GM23338 (cell line): Measurements from ENCODE around the gene MTMR6. TPM values are rescaled to one million over a fixed set of nuclear protein-coding genes. Genes with fewer than 3 reads are reported as not detected.

ENCODE experiments used
- ATAC-seq: fragments of 200-7000 bp; cut with Tn5 transposase; 3 replicates; pipeline ENCODE4 v1.9.1; 2020
- DNase-seq: peaks from one replicate; pipeline ENCODE4 v3.0.0-alpha.2; 2015; ENCODE audit warnings: low spot score
- H2AFZ ChIP-seq: fragments of 200-600 bp; sonication (generic); 2 replicates; pipeline ENCODE4 v1.8.0; 2016; ENCODE audit warnings: antibody characterized with exemption, mild to moderate bottlenecking, moderate library complexity
- H3F3A ChIP-seq: fragments of 200-600 bp; sonication (generic); replicated peaks from 2 replicates; pipeline ENCODE4 v1.8.0; 2017; ENCODE audit warnings: antibody characterized with exemption, mixed run types, low read depth
- H3K27ac ChIP-seq: fragments of 200-600 bp; sonication (generic); 2 replicates; pipeline ENCODE4 v1.6.1; 2016; ENCODE audit warnings: low read depth
- H3K27me3 ChIP-seq: fragments of 200-600 bp; sonication (generic); 2 replicates; pipeline ENCODE4 v1.8.0; 2016; ENCODE audit warnings: mild to moderate bottlenecking, mixed run types, moderate library complexity; ENCODE audit not compliant: insufficient read depth
- H3K36me3 ChIP-seq: fragments of 200-600 bp; sonication (generic); 2 replicates; pipeline ENCODE4 v1.8.0; 2016; ENCODE audit warnings: mild to moderate bottlenecking; ENCODE audit not compliant: insufficient read depth
- H3K4me1 ChIP-seq: fragments of 200-600 bp; sonication (generic); 2 replicates; pipeline ENCODE4 v1.8.0; 2016; ENCODE audit warnings: mild to moderate bottlenecking, moderate library complexity; ENCODE audit not compliant: insufficient read depth
- H3K4me2 ChIP-seq: fragments of 200-600 bp; sonication (generic); 2 replicates; pipeline ENCODE4 v1.7.1; 2017; ENCODE audit warnings: mixed run types
- H3K4me3 ChIP-seq: fragments of 200-600 bp; sonication (generic); 2 replicates; pipeline ENCODE4 v1.6.1; 2016; ENCODE audit warnings: mixed run types
- H3K79me2 ChIP-seq: fragments of 200-600 bp; sonication (generic); replicated peaks from 2 replicates; pipeline ENCODE4 v1.8.0; 2017; ENCODE audit warnings: mild to moderate bottlenecking; ENCODE audit not compliant: insufficient read depth
- H3K9me2 ChIP-seq: fragments of 200-600 bp; sonication (generic); 2 replicates; pipeline ENCODE4 v1.8.0; 2017; ENCODE audit not compliant: insufficient read depth
- H4K20me1 ChIP-seq: fragments of 200-600 bp; sonication (generic); replicated peaks from 2 replicates; pipeline ENCODE4 v1.8.0; 2017; ENCODE audit warnings: mild to moderate bottlenecking; ENCODE audit not compliant: insufficient read depth
- H3K27ac Mint-ChIP-seq: 2 replicates; pipeline ENCODE4 v1.8.0; 2020; ENCODE audit warnings: inconsistent platforms, mild to moderate bottlenecking, moderate library complexity, mixed read lengths
- H3K27me3 Mint-ChIP-seq: 3 replicates; pipeline ENCODE4 v1.8.0; 2022; ENCODE audit warnings: low read depth, mild to moderate bottlenecking, moderate library complexity, mixed read lengths, inconsistent platforms; ENCODE audit not compliant: insufficient read depth, poor library complexity
- H3K36me3 Mint-ChIP-seq: 3 replicates; pipeline ENCODE4 v1.8.0; 2021; ENCODE audit warnings: low read depth, mild to moderate bottlenecking, inconsistent platforms, moderate library complexity, mixed read lengths
- H3K4me1 Mint-ChIP-seq: 3 replicates; pipeline ENCODE4 v1.8.0; 2020; ENCODE audit warnings: mild to moderate bottlenecking, inconsistent platforms, mixed read lengths
- H3K4me3 Mint-ChIP-seq: 3 replicates; pipeline ENCODE4 v1.8.0; 2021; ENCODE audit warnings: moderate library complexity, mild to moderate bottlenecking, inconsistent platforms, mixed read lengths
- H3K9me3 Mint-ChIP-seq: 3 replicates; pipeline ENCODE4 v1.8.0; 2020; ENCODE audit warnings: moderate library complexity, mild to moderate bottlenecking, inconsistent platforms, mixed read lengths
- CREB1 ChIP-seq: fragments of 250-450 bp; sonication (Bioruptor Pico); IDR thresholded peaks from 2 replicates; pipeline ENCODE4 v1.5.0; 2020; ENCODE audit warnings: low read depth, mild to moderate bottlenecking, moderate library complexity
- CTCF ChIP-seq, 2 experiments: fragments of 200-600 bp in 1 of 2; sonication (generic) in 1 of 2; conservative IDR thresholded peaks; 2 replicates each; pipeline versions ENCODE4 v1.5.1 to v1.6.1; 2016 to 2017; ENCODE audit warnings: antibody characterized with exemption in 2 of 2, low read depth in 2 of 2, mild to moderate bottlenecking in 2 of 2, moderate library complexity in 1 of 2
- EZH2 ChIP-seq: fragments of 200-600 bp; sonication (generic); IDR thresholded peaks from one replicate; pipeline ENCODE4 v1.8.0; 2017; ENCODE audit warnings: antibody characterized with exemption, mild to moderate bottlenecking, low read depth; ENCODE audit not compliant: unreplicated experiment
- EZH2phosphoT487 ChIP-seq: fragments of 200-600 bp; sonication (generic); IDR thresholded peaks from one replicate; pipeline ENCODE4 v1.8.1; 2018; ENCODE audit warnings: antibody characterized with exemption; ENCODE audit not compliant: unreplicated experiment
- JUNB ChIP-seq: IDR thresholded peaks from one replicate; pipeline ENCODE4 v1.6.1; 2016; ENCODE audit warnings: antibody characterized with exemption; ENCODE audit not compliant: unreplicated experiment
- NANOG ChIP-seq: IDR thresholded peaks from 2 replicates; pipeline ENCODE4 v1.6.1; 2016; ENCODE audit warnings: antibody characterized with exemption, borderline replicate concordance
- POLR2AphosphoS5 ChIP-seq: IDR thresholded peaks from 2 replicates; pipeline ENCODE4 v1.6.1; 2016; ENCODE audit warnings: antibody characterized with exemption, low read depth
- REST ChIP-seq: IDR thresholded peaks from one replicate; pipeline ENCODE4 v1.6.1; 2018; ENCODE audit warnings: antibody characterized with exemption; ENCODE audit not compliant: unreplicated experiment
- STAT1 ChIP-seq: IDR thresholded peaks from one replicate; pipeline ENCODE4 v1.6.1; 2016; ENCODE audit warnings: antibody characterized with exemption; ENCODE audit not compliant: unreplicated experiment
- ZNF114 ChIP-seq: fragments of 250-450 bp; sonication (Bioruptor Pico); IDR thresholded peaks from 2 replicates; pipeline ENCODE4 v1.5.0; 2020; ENCODE audit warnings: mild to moderate bottlenecking, moderate library complexity
- ZNF331 ChIP-seq: fragments of 250-450 bp; sonication (Bioruptor Pico); IDR thresholded peaks from 2 replicates; pipeline ENCODE4 v1.5.0; 2020; ENCODE audit warnings: low read depth, mild to moderate bottlenecking, moderate library complexity
- polyA plus RNA-seq: library from polyadenylated mRNA; unstranded; fragments of >200 nt; fragmentation: Nextera tagmentation; extraction: Ambion mirVana; gene quantifications from 2 replicates; pipeline ENCODE4 v1.2.1, GENCODE V29; 2016
- total RNA-seq: library from RNA; depleted of rRNA; stranded (reverse); fragments of >200 nt; shearing (Covaris generic); gene quantifications from 2 replicates; pipeline ENCODE4 v1.2.3, GENCODE V29; 2014
- TF ChIP-seq, protein P1 (sequence below): IDR thresholded peaks from 2 replicates; pipeline ENCODE4 v1.6.1; 2016; ENCODE audit warnings: antibody characterized with exemption
- TF ChIP-seq, protein P2 (sequence below): fragments of 250-450 bp; sonication (Bioruptor Pico); IDR thresholded peaks from 2 replicates; pipeline ENCODE4 v1.5.0; 2020; ENCODE audit warnings: mild to moderate bottlenecking, moderate library complexity

The MTMR6 gene
- total and polyA plus RNA-seq, 2 experiments from 2014 or later: 4.6 to 9.5 TPM

- Histone ChIP-seq H3F3A (no peaks in the 10 kb centered on the region), H3K9me2 (no peaks in the 10 kb centered on the region), H3K4me3 (no peak overlapping the region), H3K79me2 (no peaks in the 10 kb centered on the region), H4K20me1 (no peaks in the 10 kb centered on the region), H3K36me3 (no peaks in the 10 kb centered on the region), H3K4me1 (peaks cover 12% of the 10 kb centered on the region), H2AFZ (peak overlapping the region; percentile 73), H3K27me3 (no peaks in the 10 kb centered on the region), H3K27ac (no peak overlapping the region), H3K4me2 (no peak overlapping the region)
- no peak for DNase-seq
- TF ChIP-seq EZH2phosphoT487 (no peak), EZH2 (no peak), POLR2AphosphoS5 (no peak), STAT1 (no peak), ZNF114 (CRISPR knock-in tag) (no peak), NANOG (no peak), JUNB (no peak), CTCF (conservative IDR thresholded peaks at IDR 0.05; ENCODE audit: low read depth in 2 of 2) (no peak), CREB1 (CRISPR knock-in tag) (no peak), ZNF331 (CRISPR knock-in tag) (no peak), REST (no peak)
- TF ChIP-seq, protein P1, sequence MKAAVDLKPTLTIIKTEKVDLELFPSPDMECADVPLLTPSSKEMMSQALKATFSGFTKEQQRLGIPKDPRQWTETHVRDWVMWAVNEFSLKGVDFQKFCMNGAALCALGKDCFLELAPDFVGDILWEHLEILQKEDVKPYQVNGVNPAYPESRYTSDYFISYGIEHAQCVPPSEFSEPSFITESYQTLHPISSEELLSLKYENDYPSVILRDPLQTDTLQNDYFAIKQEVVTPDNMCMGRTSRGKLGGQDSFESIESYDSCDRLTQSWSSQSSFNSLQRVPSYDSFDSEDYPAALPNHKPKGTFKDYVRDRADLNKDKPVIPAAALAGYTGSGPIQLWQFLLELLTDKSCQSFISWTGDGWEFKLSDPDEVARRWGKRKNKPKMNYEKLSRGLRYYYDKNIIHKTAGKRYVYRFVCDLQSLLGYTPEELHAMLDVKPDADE: no peak
- TF ChIP-seq, protein P2, sequence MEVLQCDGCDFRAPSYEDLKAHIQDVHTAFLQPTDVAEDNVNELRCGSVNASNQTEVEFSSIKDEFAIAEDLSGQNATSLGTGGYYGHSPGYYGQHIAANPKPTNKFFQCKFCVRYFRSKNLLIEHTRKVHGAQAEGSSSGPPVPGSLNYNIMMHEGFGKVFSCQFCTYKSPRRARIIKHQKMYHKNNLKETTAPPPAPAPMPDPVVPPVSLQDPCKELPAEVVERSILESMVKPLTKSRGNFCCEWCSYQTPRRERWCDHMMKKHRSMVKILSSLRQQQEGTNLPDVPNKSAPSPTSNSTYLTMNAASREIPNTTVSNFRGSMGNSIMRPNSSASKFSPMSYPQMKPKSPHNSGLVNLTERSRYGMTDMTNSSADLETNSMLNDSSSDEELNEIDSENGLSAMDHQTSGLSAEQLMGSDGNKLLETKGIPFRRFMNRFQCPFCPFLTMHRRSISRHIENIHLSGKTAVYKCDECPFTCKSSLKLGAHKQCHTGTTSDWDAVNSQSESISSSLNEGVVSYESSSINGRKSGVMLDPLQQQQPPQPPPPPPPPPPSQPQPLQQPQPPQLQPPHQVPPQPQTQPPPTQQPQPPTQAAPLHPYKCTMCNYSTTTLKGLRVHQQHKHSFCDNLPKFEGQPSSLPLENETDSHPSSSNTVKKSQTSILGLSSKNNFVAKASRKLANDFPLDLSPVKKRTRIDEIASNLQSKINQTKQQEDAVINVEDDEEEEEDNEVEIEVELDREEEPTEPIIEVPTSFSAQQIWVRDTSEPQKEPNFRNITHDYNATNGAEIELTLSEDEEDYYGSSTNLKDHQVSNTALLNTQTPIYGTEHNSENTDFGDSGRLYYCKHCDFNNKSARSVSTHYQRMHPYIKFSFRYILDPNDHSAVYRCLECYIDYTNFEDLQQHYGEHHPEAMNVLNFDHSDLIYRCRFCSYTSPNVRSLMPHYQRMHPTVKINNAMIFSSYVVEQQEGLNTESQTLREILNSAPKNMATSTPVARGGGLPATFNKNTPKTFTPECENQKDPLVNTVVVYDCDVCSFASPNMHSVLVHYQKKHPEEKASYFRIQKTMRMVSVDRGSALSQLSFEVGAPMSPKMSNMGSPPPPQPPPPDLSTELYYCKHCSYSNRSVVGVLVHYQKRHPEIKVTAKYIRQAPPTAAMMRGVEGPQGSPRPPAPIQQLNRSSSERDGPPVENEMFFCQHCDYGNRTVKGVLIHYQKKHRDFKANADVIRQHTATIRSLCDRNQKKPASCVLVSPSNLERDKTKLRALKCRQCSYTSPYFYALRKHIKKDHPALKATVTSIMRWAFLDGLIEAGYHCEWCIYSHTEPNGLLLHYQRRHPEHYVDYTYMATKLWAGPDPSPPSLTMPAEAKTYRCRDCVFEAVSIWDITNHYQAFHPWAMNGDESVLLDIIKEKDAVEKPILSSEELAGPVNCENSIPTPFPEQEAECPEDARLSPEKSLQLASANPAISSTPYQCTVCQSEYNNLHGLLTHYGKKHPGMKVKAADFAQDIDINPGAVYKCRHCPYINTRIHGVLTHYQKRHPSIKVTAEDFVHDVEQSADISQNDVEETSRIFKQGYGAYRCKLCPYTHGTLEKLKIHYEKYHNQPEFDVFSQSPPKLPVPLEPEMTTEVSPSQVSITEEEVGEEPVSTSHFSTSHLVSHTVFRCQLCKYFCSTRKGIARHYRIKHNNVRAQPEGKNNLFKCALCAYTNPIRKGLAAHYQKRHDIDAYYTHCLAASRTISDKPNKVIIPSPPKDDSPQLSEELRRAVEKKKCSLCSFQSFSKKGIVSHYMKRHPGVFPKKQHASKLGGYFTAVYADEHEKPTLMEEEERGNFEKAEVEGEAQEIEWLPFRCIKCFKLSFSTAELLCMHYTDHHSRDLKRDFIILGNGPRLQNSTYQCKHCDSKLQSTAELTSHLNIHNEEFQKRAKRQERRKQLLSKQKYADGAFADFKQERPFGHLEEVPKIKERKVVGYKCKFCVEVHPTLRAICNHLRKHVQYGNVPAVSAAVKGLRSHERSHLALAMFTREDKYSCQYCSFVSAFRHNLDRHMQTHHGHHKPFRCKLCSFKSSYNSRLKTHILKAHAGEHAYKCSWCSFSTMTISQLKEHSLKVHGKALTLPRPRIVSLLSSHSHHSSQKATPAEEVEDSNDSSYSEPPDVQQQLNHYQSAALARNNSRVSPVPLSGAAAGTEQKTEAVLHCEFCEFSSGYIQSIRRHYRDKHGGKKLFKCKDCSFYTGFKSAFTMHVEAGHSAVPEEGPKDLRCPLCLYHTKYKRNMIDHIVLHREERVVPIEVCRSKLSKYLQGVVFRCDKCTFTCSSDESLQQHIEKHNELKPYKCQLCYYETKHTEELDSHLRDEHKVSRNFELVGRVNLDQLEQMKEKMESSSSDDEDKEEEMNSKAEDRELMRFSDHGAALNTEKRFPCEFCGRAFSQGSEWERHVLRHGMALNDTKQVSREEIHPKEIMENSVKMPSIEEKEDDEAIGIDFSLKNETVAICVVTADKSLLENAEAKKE (CRISPR knock-in tag): no peak
- ATAC-seq: no peak
- no peak overlapping the region for H3K27ac Mint-ChIP-seq
- no peak overlapping the region for H3K4me3 Mint-ChIP-seq
- no peaks in the 10 kb centered on the region for H3K36me3 Mint-ChIP-seq
- no peaks in the 10 kb centered on the region for H3K27me3 Mint-ChIP-seq
- H3K4me1 Mint-ChIP-seq: peaks cover 11% of the 10 kb centered on the region
- H3K9me3 Mint-ChIP-seq: no peaks in the 10 kb centered on the region
Measured at GRCh38 chr13:25217023-25217885, 70.0 kb downstream of the MTMR6 start.
